H1 (cell line): Measurements from ENCODE around the gene ELP5. TPM values are rescaled to one million over a fixed set of nuclear protein-coding genes. Genes with fewer than 3 reads are reported as not detected.
A peak's percentile ranks its signal among the peaks of the same experiment; 100 is the strongest.

Source experiments
- GTF2F1 ChIP-seq: IDR thresholded peaks from 2 replicates; pipeline ENCODE4 v1.6.1; 2012; ENCODE audit warnings: low read depth, low read length, improper control_type of control experiment, borderline replicate concordance
- NRF1 ChIP-seq: IDR thresholded peaks from 2 replicates; pipeline ENCODE4 v1.6.1; 2011; ENCODE audit warnings: mild to moderate bottlenecking, low read depth, low read length, improper control_type of control experiment
- POLR2A ChIP-seq, 2 experiments: IDR thresholded peaks; 1 replicate in 1 of 2; 2 replicates in 1 of 2; pipeline ENCODE4 v1.6.1; 2011; ENCODE audit warnings: low read depth in 2 of 2, low read length in 2 of 2, mild to moderate bottlenecking in 2 of 2; ENCODE audit errors: control extremely low read depth in 1 of 2
- POU5F1 ChIP-seq: IDR thresholded peaks from 2 replicates; pipeline ENCODE4 v1.6.1; 2011; ENCODE audit warnings: low read depth, mild to moderate bottlenecking, low read length, moderate library complexity
- RBBP5 ChIP-seq: IDR thresholded peaks from 2 replicates; pipeline ENCODE4 v1.7.1; 2012; ENCODE audit warnings: low read depth, mild to moderate bottlenecking, inconsistent platforms, low read length, moderate library complexity, borderline replicate concordance
- SP2 ChIP-seq: IDR thresholded peaks from 2 replicates; pipeline ENCODE4 v1.6.1; 2012; ENCODE audit warnings: mild to moderate bottlenecking, low read length, inconsistent platforms
- SUZ12 ChIP-seq: fragments of 200-600 bp; sonication (generic); IDR thresholded peaks from 2 replicates; pipeline ENCODE4 v1.6.1; 2012; ENCODE audit warnings: mild to moderate bottlenecking, inconsistent platforms, low read length, moderate library complexity, mixed read lengths
- YY1 ChIP-seq: IDR thresholded peaks from 2 replicates; pipeline ENCODE4 v1.6.1; 2011; ENCODE audit warnings: low read depth, mild to moderate bottlenecking, low read length
- polyA plus RNA-seq, 7 experiments: library from polyadenylated mRNA; depleted of rRNA in 3 of 7; stranded (reverse) in 5 of 7; unstranded in 2 of 7; fragments of >200 nt in 5 of 7; fragments of 200-250 nt in 2 of 7; gene quantifications; 1 replicate in 5 of 7; 2 replicates in 1 of 7; 4 replicates in 1 of 7; pipeline versions ENCODE4 v1.2.1 to v1.2.3, GENCODE V29; 2011 to 2013; ENCODE audit warnings: missing spikeins in 2 of 7, mixed read lengths in 2 of 7
- total RNA-seq: library from RNA; stranded (reverse); fragmentation: NEBNext Ultra II Directional; extraction: Animal tissue kit (Norgen Biotek cat#: 25700); gene quantifications from 2 replicates; pipeline ENCODE4 v1.2.1, GENCODE V29; 2021
- TF ChIP-seq, protein P1 (sequence below): IDR thresholded peaks from 2 replicates; pipeline ENCODE4 v1.6.1; 2012; ENCODE audit warnings: low read length, inconsistent platforms

The ELP5 gene
- total and polyA plus RNA-seq, 2 of the 8 experiments (the other 6 are each of a cell fraction or from before 2014, with no cell fraction given): 75.4 to 107 TPM

DNA sequence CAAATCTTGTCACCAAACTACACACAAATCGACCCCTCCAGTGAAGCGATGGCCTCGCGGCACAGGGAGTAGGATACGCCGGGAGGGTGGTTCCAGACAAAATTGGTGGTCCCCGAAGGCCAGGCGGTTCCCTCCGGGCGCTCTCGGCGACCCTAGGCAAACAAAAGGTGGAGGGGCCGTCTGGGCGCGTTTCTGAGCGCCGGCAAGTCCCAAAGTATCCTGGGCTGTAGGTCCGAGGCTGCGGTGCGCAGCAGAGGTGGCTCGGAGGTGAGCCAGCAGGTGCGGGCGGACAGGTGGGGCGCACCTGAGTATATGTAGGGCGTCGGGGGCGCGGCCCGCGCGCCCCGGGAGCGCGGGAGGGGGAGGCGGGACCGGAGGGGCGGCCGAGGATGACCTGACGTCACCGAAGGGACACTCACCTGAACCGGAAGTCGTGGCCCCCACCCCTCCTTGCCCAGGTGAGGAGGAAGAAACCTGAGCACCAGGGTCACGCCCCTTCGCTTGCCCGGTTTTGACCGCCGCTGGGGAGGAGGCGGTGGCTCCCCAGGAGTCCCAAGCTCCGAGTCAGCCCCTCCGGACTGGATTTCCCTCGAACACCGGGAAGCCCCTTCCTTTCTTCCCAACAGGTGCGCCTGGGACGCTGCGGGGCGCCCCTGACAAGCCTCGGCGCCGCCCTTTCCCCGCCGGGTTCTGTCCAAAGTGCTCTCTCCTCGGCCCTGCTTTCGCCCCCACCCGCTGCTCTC is 10.3 kb downstream of the ELP5 start, which contains the start of gene CLDN7 (continued):
- TF ChIP-seq POLR2A (IDR thresholded peaks at IDR 0.05; ENCODE audit: control extremely low read depth in 1 of 2, low read depth in 2 of 2, low read length in 2 of 2) (peak; percentile 98 to 99), YY1 (0 out of 2 replicates have a peak, but pooled peaks have one; percentile 9), SP2 (no peak), POU5F1 (no peak), GTF2F1 (peak; percentile 93), NRF1 (peak; percentile 30; the same call in 1 of the 2 replicates), SUZ12 (no peak), RBBP5 (no peak; the same call in 1 of the 2 replicates)
- TF ChIP-seq, protein P1, sequence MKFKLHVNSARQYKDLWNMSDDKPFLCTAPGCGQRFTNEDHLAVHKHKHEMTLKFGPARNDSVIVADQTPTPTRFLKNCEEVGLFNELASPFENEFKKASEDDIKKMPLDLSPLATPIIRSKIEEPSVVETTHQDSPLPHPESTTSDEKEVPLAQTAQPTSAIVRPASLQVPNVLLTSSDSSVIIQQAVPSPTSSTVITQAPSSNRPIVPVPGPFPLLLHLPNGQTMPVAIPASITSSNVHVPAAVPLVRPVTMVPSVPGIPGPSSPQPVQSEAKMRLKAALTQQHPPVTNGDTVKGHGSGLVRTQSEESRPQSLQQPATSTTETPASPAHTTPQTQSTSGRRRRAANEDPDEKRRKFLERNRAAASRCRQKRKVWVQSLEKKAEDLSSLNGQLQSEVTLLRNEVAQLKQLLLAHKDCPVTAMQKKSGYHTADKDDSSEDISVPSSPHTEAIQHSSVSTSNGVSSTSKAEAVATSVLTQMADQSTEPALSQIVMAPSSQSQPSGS: 0 out of 2 replicates have a peak, but pooled peaks have one; percentile 69
